Stimulated activated CD8-positive, alpha-beta memory T cell treated with anti-CD3 and anti-CD28 coated beads, Interleukin-12 subunit alpha, Interleukin-12 subunit beta, amount 100 ng/mL, for 24 hours (primary cell): ENCODE measurements around the gene APOE.
A peak's percentile ranks its signal among the peaks of the same experiment; 100 is the strongest.

Experiments
- DNase-seq: peaks from one replicate; pipeline ENCODE4 v3.0.0-alpha.2; 2020; ENCODE audit errors: extremely low read depth

The APOE gene

GRCh38 chr19:44954278-44954648, 48.7 kb downstream of the APOE start:
- no peak for DNase-seq

- peak; percentile 91 for DNase-seq
Measured at GRCh38 chr19:44954649-44955504, 49.3 kb downstream of the APOE start, which contains the start of gene CLPTM1. CLPTM1 (plus strand) TSS chr19:44955380; CDS start chr19:44955396, 16 bp downstream.

- no peak for DNase-seq
Measured at GRCh38 chr19:44955505-44956439, 50.2 kb downstream of the APOE start.

DNA sequence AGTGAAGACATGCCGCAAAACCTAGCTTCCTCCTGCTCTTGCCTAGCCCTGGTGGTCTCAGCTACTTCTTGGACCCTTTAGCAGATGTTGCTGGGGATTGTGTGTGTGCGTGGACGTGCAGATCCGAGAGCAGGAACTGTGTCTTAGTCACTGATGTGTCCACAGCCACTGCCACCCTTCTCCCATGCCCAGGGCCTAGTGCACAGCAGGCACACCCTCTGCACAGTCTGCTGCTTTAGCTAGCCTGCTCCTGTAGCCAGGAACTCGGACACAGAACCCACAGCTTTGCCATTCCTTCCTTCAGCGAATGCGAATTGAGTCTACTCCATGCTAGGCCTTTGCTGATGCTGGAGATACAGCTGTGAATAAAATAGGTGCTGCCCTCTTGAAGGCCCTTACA, 51.9 kb downstream of the APOE start:
- DNase-seq, result no peak

DNA sequence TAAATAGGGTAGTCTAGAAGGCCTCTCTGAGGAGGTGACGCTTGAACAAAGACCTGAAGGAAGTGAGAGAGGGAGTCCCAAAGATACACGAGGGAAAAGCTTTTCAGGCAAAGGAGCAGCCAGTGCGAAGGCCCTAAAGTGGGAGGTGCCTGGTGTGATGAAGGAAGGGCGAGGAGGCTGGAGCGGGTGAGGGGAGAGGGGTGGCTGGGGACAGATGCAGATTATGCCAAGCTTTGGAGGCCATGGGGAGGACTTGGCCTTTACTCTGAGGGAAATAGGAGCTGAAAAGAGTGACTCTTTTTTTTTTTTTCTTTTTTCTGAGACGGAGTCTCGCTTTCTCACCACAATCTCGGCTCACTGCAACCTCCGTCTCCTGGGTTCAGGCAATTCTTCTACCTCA, 52.5 kb downstream of the APOE start:
- no peak for DNase-seq
